PC-9 (cell line): ENCODE measurements around the gene PCGF6. TPM values are rescaled to one million over a fixed set of nuclear protein-coding genes. Genes with fewer than 3 reads are reported as not detected.

ENCODE experiments used
- BruUV-seq: library from RNA; stranded (reverse); fragments of 400-500 nt; replicated peaks from 2 replicates; lab custom pipeline; 2021; lab: Mats Ljungman, UMichigan
- CTCF ChIA-PET: fragments of 300-600 bp; sonication (Branson Sonifier 250); formaldehyde crosslinking; loops from one replicate; lab custom pipeline; 2022; ENCODE audit warnings: antibody characterized with exemption; lab: Charles Lee
- POLR2A ChIA-PET: fragments of 300-600 bp; sonication (Branson Sonifier 250); formaldehyde crosslinking; loops from one replicate; lab custom pipeline; 2022; ENCODE audit warnings: antibody characterized with exemption; ENCODE audit not compliant: unreplicated experiment; lab: Charles Lee
- DNase-seq, 2 experiments: peaks; one replicate each; pipeline versions ENCODE4 v3.0.0 to v3.0.0-alpha.2; 2015 to 2022; ENCODE audit warnings: mixed read lengths in 1 of 2
- H2AFZ ChIP-seq: fragments of 200-600 bp; sonication (generic); 2 replicates; pipeline ENCODE4 v1.8.1; 2017; ENCODE audit warnings: antibody characterized with exemption
- H3F3A ChIP-seq: fragments of 200-600 bp; sonication (generic); 2 replicates; pipeline ENCODE4 v1.8.1; 2017; ENCODE audit warnings: antibody characterized with exemption, mild to moderate bottlenecking, low read depth; ENCODE audit not compliant: insufficient read depth
- H3K27ac ChIP-seq: fragments of 200-600 bp; sonication (generic); 2 replicates; pipeline ENCODE4 v1.6.1; 2016; ENCODE audit warnings: mixed run types
- H3K27me3 ChIP-seq: fragments of 200-600 bp; sonication (generic); 2 replicates; pipeline ENCODE4 v1.6.1; 2016; ENCODE audit warnings: low read depth, mixed run types; ENCODE audit not compliant: insufficient read depth
- H3K36me3 ChIP-seq: fragments of 200-600 bp; sonication (generic); 2 replicates; pipeline ENCODE4 v1.6.1; 2016; ENCODE audit warnings: low read depth, mixed run types
- H3K4me1 ChIP-seq: fragments of 200-600 bp; sonication (generic); replicated peaks from 2 replicates; pipeline ENCODE4 v1.6.1; 2016; ENCODE audit warnings: mixed run types; ENCODE audit not compliant: insufficient read depth
- H3K4me2 ChIP-seq: fragments of 200-600 bp; sonication (generic); 2 replicates; pipeline ENCODE4 v1.6.1; 2017; ENCODE audit warnings: mixed run types
- H3K4me3 ChIP-seq: fragments of 200-600 bp; sonication (generic); 2 replicates; pipeline ENCODE4 v1.6.1; 2016; ENCODE audit warnings: mixed run types
- H3K79me2 ChIP-seq: fragments of 200-600 bp; sonication (generic); 2 replicates; pipeline ENCODE4 v1.6.1; 2017; ENCODE audit warnings: low read depth, mixed run types
- H3K9me2 ChIP-seq: fragments of 200-600 bp; sonication (generic); 2 replicates; pipeline ENCODE4 v1.8.1; 2017; ENCODE audit warnings: mild to moderate bottlenecking; ENCODE audit not compliant: insufficient read depth
- H3K9me3 ChIP-seq: fragments of 200-600 bp; sonication (generic); 2 replicates; pipeline ENCODE4 v1.8.1; 2016; ENCODE audit warnings: low read depth; ENCODE audit not compliant: insufficient read depth
- H4K20me1 ChIP-seq: fragments of 200-600 bp; sonication (generic); 2 replicates; pipeline ENCODE4 v1.8.1; 2017; ENCODE audit not compliant: insufficient read depth
- EZH2 ChIP-seq: fragments of 200-600 bp; sonication (generic); IDR thresholded peaks from 2 replicates; pipeline ENCODE4 v1.8.0; 2017; ENCODE audit warnings: antibody characterized with exemption, low read depth
- intact Hi-C: fragments of 100-400 bp; cut with micrococcal nuclease; formaldehyde crosslinking; loops from one replicate; pipeline ENCODE4 v1.10.0; 2022; ENCODE audit not compliant: unreplicated experiment
- total RNA-seq: library from RNA; stranded (reverse); gene quantifications from 2 replicates; pipeline ENCODE4 v1.2.3, GENCODE V29; 2021
- TF ChIP-seq, protein P1 (sequence below): fragments of 200-600 bp; sonication (generic); conservative IDR thresholded peaks from 2 replicates; pipeline ENCODE4 v1.6.1; 2017; ENCODE audit warnings: mixed run types, antibody characterized with exemption, mild to moderate bottlenecking, moderate library complexity

PCGF6 gene
- total RNA-seq, 1 experiment from 2014 or later = 4.5 TPM

DNA sequence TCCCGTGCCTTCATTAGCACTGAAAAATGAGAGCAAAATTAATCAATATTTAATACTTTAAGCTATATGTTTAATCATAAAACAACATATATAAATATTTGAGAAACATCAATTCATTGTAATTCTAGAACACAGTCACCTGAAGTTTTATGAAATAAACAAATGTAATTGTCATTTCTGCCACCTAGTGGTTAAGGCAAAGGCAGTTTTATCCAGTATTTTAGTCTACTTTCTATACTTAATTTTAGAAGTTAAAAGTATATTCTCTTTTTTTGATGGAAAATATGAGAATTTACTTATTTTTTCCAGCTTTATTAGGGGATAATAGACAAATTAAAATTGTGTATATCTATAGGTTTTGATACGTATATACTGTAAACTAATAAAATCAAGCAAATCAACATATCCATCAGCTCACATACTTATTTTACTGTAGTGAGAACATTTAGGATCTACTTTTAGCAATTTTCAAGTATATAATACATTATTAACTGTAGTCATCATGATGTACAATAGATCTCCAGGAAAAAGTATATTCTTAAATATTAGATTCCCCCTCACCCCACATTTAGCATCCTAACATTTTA lies 16.9 kb downstream of the PCGF6 start:
- POLR2A ChIA-PET = interaction anchor here (0.7 kb wide), 1 partner anchor 38 kb away, joined by 3 read pairs; no protein-coding TSS in a partner anchor
- DNase-seq = no peak

DNA sequence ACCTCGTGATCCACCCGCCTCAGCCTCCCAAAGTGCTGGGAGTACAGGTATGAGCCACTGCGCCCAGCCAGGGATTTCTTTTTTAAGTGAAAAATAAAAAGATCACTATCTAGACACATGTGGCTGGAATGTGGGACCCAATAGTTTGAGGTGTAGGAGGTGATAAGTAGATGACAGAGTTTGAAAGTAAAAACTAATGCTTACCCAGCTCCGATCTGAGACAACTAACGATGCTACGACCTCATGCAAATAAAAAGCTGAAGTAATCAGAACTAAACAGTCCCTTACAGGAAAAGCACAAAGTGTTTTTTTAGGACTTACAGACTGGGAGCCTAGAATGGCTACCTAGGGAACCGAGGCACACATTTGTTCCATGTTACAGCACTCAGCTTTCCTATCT lies 23.0 kb downstream of the PCGF6 start:
- no peaks in the 10 kb centered on the region for H3K27me3 ChIP-seq

More for the DNA sequence above, 16.9 kb downstream of the PCGF6 start:
- CTCF ChIA-PET = interaction anchor here (0.6 kb wide), 1 partner anchor 410 kb away, joined by 3 read pairs; no protein-coding TSS in a partner anchor
- H3K4me2 ChIP-seq = no peak overlapping the region
- peaks cover 7% of the 10 kb centered on the region; the same call in 1 of the 2 replicates for H3F3A ChIP-seq
- no peaks in the 10 kb centered on the region for H3K27me3 ChIP-seq
- no peaks in the 10 kb centered on the region for H3K79me2 ChIP-seq
- H3K27ac ChIP-seq = no peak overlapping the region
- no peak for TF ChIP-seq EZH2
- TF ChIP-seq, protein P1, sequence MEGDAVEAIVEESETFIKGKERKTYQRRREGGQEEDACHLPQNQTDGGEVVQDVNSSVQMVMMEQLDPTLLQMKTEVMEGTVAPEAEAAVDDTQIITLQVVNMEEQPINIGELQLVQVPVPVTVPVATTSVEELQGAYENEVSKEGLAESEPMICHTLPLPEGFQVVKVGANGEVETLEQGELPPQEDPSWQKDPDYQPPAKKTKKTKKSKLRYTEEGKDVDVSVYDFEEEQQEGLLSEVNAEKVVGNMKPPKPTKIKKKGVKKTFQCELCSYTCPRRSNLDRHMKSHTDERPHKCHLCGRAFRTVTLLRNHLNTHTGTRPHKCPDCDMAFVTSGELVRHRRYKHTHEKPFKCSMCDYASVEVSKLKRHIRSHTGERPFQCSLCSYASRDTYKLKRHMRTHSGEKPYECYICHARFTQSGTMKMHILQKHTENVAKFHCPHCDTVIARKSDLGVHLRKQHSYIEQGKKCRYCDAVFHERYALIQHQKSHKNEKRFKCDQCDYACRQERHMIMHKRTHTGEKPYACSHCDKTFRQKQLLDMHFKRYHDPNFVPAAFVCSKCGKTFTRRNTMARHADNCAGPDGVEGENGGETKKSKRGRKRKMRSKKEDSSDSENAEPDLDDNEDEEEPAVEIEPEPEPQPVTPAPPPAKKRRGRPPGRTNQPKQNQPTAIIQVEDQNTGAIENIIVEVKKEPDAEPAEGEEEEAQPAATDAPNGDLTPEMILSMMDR = peak; percentile 71
- H3K9me3 ChIP-seq = no peaks in the 10 kb centered on the region
- no peaks in the 10 kb centered on the region for H3K36me3 ChIP-seq
- no peak overlapping the region for H3K4me3 ChIP-seq
- no peak overlapping the region for H2AFZ ChIP-seq
- no peaks in the 10 kb centered on the region for H3K4me1 ChIP-seq
- intact Hi-C loops = loop anchor here (5.0 to 10.0 kb wide), 3 partner anchors 92 to 497 kb away; partner anchors contain the start of genes CNNM2 and CYP17A1
- H3K9me2 ChIP-seq = no peaks in the 10 kb centered on the region
- H4K20me1 ChIP-seq = no peaks in the 10 kb centered on the region
- BruUV-seq = no TSS peak

DNA sequence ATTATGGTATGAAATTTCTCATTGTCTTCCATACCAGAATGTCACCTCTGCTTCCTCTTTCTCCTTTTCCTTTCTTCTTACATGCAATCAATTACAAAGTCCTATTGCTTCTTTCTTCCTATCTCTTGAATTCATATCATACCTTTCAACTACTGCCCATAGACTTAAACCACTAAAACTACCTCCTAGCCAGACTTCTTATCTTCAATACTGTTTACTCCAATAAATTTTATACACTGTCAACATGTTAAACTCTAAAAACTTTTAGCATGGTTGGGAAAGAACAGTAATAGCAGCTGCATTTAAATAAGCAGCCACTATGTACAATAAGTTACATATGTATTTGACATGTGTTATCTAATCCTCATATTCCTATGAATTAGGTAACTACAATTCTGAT lies 34.9 kb downstream of the PCGF6 start:
- intact Hi-C loops = no loop called here
- H3K4me2 ChIP-seq = no peak overlapping the region
- no peaks in the 10 kb centered on the region for H3K79me2 ChIP-seq
- H3K9me3 ChIP-seq = no peaks in the 10 kb centered on the region
- ChIA-PET CTCF (interaction anchor here (0.6 kb wide), 1 partner anchor 246 kb away, joined by 3 read pairs; no protein-coding TSS in a partner anchor), POLR2A (no interaction called here)
- no peak overlapping the region for H3K27ac ChIP-seq
- no peak for TF ChIP-seq EZH2
- TF ChIP-seq, protein P1 = no peak
- no peaks in the 10 kb centered on the region for H4K20me1 ChIP-seq
- DNase-seq = no peak
- H3F3A ChIP-seq = no peaks in the 10 kb centered on the region
- H2AFZ ChIP-seq = no peak overlapping the region
- H3K27me3 ChIP-seq = no peaks in the 10 kb centered on the region
- no peak overlapping the region for H3K4me3 ChIP-seq
- H3K4me1 ChIP-seq = no peaks in the 10 kb centered on the region
- no peaks in the 10 kb centered on the region for H3K36me3 ChIP-seq
- BruUV-seq = no TSS peak
- no peaks in the 10 kb centered on the region for H3K9me2 ChIP-seq

More for the DNA sequence above, 23.0 kb downstream of the PCGF6 start:
- H3K79me2 ChIP-seq = no peaks in the 10 kb centered on the region
- H3K36me3 ChIP-seq = no peaks in the 10 kb centered on the region
- no peaks in the 10 kb centered on the region for H3F3A ChIP-seq
- H4K20me1 ChIP-seq = no peaks in the 10 kb centered on the region
- CTCF ChIA-PET = interaction anchor here (0.5 kb wide), 1 partner anchor 8 kb away, joined by 3 read pairs; no protein-coding TSS in a partner anchor
- no peaks in the 10 kb centered on the region for H3K9me3 ChIP-seq
- no peak overlapping the region for H2AFZ ChIP-seq
- no peak overlapping the region for H3K4me3 ChIP-seq
- TF ChIP-seq, protein P1 = no peak
- no peak for TF ChIP-seq EZH2
- POLR2A ChIA-PET = no interaction called here
- no peaks in the 10 kb centered on the region for H3K4me1 ChIP-seq
- no TSS peak for BruUV-seq
- no peak for DNase-seq
- H3K9me2 ChIP-seq = no peaks in the 10 kb centered on the region
- intact Hi-C loops = no loop called here
- H3K4me2 ChIP-seq = no peak overlapping the region
- H3K27ac ChIP-seq = no peak overlapping the region
